NCI-H2171 treated with DMSO at 0.1 percent for 48 hours (cell line): Measurements from ENCODE around the gene HMCN2.

Source experiments
- DNase-seq: peaks from one replicate; lab custom pipeline; 2025; lab: John Stamatoyannopoulos, UW

The HMCN2 gene

GRCh38 chr9:130290291-130291181 lies 25.0 kb downstream of the HMCN2 start:
- DNase-seq = no peak

DNA sequence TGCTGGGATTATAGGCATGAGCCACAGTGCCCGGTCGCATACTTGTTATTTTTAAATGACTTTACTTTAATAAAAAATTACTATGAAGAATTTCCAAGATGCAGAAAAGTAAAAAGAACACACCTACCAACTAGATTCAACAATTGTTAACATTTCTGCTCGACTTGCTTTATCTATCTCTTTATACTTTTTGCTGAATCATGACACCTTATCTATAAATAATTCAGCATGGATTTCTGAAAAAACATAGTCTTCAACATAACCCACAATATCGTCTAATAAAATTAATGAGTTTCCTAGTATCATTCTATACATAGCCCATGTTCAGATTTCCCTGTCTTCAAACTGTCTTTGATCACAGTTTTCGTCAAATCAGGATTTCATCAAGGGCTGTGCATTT lies 25.9 kb downstream of the HMCN2 start:
- no peak for DNase-seq

DNA sequence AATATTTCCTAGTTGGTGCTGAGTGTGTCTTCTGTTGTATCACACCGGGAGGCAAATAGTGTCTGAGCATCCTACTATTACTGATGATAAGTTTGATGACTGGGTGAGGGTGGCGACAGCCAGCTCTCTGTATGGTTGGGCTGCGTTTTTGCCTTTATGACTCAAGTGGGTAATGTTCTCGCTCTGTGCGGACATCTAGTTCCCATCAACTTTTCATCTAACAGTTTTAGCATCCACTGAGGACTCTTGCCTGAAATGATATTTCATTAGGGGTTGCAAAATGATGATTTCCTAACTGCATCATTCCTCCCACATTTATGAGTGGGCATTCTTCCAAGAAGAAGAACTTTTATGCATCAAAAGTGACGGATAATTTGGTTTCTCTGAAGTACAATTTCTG lies 26.5 kb downstream of the HMCN2 start:
- DNase-seq = no peak

DNA sequence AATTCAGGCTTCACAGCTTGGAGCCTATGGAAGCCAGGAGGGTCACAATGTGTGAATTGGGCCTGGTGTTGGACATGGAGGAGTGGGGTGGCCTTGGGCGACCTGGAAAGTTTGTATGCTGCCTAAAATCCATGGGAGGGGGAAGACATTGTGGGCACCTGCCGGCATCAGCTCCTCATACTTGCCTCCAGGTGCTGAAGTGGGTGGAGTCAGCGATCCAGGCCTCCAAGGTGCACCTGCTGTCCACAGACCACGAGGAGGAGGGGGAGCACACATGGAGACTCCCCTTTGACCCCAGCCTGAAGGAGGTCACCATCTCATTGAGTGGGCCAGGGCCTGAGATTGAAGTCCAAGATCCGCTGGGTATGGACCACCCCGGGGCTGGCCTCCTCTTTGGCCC lies 29.1 kb downstream of the HMCN2 start:
- DNase-seq = no peak

- no peak for DNase-seq
These were observed 29.9 kb downstream of the HMCN2 start for GRCh38 chr9:130295431-130295830.

GRCh38 chr9:130295945-130296782 lies 30.6 kb downstream of the HMCN2 start:
- no peak for DNase-seq

- no peak for DNase-seq
These were observed 31.2 kb downstream of the HMCN2 start for GRCh38 chr9:130296783-130297055.

- DNase-seq = no peak
These were observed 31.8 kb downstream of the HMCN2 start for GRCh38 chr9:130297371-130297770.

DNA sequence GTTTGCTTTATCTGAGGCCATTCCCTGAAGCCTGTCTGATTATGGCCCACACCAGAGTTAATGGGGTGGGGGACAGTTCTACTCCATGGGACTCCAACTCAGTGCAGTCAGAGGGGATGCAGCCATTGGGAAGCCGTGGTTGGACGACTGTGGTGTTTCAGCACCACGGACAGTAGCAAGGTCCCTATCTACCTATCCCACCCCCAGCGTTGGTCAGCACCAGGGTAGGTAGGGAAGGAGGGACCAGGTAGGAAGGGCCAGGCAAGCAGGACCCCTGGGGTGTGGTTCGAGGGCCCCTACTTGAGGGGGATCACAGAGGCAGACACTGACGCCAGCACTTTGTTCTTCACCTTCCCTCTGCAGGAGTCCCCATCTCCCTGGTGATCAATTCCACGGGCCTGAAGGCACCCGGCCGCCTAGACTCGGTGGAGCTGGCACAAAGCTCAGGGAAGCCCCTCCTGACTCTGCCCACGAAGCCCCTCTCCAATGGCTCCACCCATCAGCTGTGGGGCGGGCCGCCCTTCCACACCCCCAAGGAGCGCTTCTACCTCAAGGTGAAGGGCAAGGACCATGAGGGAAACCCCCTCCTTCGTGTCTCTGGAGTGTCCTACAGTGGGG lies 33.2 kb downstream of the HMCN2 start:
- DNase-seq = no peak

DNA sequence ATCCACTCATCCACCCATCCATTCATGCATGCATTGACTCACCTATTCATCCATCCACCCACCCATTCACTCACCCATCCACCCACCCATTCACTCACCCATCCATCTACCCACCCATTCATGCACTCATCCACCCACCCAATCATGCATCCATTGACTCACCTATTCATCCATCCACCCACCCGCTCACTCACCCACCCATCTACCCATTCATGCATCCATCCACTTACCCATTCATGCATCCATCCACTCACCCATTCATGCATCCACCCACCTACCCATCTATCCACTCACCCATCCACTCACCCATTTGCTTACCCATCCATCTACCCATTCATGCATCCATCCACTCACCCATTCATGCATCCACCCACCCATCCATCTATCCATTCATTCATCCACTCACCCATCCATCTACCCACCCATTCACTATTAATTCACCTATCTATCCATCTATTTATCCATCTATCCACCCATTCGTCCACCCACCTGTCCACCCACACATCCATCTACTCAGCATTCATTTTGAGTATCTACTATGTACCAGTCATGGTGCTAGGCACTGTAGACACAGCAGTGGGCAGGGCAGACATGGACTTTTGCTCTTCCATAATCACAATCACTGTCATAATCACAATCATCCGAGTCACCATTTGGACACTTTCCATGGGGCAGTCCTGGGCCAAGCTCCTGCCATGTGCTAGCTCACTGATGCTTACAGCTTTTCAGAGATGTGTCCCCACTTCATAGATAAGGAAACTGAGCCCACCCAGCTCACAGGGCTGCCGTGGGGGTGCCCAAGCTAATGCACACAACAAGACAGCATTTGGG lies 34.4 kb downstream of the HMCN2 start:
- DNase-seq = no peak

GRCh38 chr9:130300739-130301138 lies 35.2 kb downstream of the HMCN2 start:
- DNase-seq = no peak

- DNase-seq = no peak
These were observed 36.1 kb downstream of the HMCN2 start for GRCh38 chr9:130301483-130302286.

GRCh38 chr9:130302785-130303612 lies 37.4 kb downstream of the HMCN2 start:
- DNase-seq = no peak

- DNase-seq = no peak
These were observed 38.1 kb downstream of the HMCN2 start for GRCh38 chr9:130303613-130304055.

DNA sequence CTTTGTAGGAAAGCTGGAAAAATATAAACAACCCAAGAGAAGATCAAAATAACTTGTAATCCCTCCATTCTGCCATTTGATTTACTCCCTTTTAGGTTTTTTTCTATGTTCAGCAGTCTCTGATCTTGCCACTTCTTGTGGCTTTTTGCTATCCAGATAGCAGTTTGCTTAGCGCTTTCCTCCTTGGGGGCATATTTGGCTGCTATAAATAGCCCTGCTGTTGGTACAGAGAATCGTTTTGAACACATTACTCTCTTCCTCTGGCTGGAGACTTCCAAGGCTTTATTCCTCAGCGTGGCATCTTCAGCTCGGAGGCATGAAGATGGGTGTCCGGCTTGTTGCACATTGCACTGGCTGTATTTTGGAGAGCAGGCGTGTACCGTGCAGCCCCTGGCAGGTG lies 38.6 kb downstream of the HMCN2 start:
- no peak for DNase-seq

- DNase-seq = no peak
These were observed 39.1 kb downstream of the HMCN2 start for GRCh38 chr9:130304643-130305042.

- no peak for DNase-seq
These were observed 39.8 kb downstream of the HMCN2 start for GRCh38 chr9:130305381-130305780.

DNA sequence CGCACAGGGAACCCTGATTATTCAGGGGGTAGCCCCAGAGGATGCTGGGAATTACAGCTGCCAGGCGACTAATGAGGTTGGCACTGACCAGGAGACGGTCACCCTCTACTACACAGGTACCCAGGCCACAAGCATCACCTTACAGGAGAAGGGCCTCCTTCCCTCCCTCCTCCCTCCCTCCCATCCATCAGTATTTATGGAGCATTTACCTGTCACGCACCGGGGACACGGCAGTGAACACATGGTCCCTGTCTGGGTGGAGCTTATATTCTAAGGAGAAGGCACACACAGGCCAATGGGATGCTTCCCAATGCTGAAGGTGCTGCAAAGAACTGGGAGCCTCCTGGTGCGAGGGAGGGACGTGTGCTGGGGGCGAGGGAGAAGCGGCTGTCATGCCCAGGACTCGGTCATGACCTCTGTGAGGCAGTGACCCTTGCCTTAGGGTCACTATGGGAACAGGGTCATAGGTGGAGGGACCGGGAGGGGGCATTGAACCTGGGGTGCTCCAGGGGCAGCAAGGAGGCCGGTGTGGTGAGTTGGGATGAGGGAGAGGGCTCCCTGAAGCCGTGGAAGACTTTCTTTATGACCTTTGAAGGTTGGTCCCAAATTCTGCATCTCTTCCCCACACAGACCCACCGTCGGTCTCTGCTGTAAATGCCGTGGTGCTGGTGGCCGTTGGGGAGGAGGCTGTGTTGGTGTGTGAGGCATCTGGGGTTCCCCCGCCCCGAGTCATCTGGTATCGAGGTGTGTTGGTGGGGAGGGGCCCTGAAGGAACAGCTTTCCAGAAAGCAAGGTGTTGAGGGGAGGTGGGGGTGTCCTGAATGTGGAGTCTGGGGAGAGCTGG lies 41.5 kb downstream of the HMCN2 start:
- DNase-seq = no peak

- no peak for DNase-seq
These were observed 42.0 kb downstream of the HMCN2 start for GRCh38 chr9:130307667-130307943.
